HG03432 (cell line): ENCODE data around the gene ARHGAP45.
A peak's percentile ranks its signal among the peaks of the same experiment; 100 is the strongest.

ENCODE experiments used
- ATAC-seq: cut with Tn5 transposase; IDR thresholded peaks from one replicate; pipeline ENCODE4 v1.9.1; 2021; ENCODE audit warnings: mild to moderate bottlenecking, moderate library complexity; ENCODE audit not compliant: unreplicated experiment

ARHGAP45 gene

GRCh38 chr19:1068009-1069001 lies 1.3 kb downstream of the ARHGAP45 start:
- ATAC-seq = no peak

GRCh38 chr19:1069009-1069779 lies 2.2 kb downstream of the ARHGAP45 start:
- ATAC-seq = no peak

- no peak for ATAC-seq
Observed at GRCh38 chr19:1070576-1070930, 3.6 kb downstream of the ARHGAP45 start.

GRCh38 chr19:1070931-1071791 lies 4.2 kb downstream of the ARHGAP45 start:
- no peak for ATAC-seq

GRCh38 chr19:1072371-1073015 lies 5.5 kb downstream of the ARHGAP45 start:
- ATAC-seq = no peak

DNA sequence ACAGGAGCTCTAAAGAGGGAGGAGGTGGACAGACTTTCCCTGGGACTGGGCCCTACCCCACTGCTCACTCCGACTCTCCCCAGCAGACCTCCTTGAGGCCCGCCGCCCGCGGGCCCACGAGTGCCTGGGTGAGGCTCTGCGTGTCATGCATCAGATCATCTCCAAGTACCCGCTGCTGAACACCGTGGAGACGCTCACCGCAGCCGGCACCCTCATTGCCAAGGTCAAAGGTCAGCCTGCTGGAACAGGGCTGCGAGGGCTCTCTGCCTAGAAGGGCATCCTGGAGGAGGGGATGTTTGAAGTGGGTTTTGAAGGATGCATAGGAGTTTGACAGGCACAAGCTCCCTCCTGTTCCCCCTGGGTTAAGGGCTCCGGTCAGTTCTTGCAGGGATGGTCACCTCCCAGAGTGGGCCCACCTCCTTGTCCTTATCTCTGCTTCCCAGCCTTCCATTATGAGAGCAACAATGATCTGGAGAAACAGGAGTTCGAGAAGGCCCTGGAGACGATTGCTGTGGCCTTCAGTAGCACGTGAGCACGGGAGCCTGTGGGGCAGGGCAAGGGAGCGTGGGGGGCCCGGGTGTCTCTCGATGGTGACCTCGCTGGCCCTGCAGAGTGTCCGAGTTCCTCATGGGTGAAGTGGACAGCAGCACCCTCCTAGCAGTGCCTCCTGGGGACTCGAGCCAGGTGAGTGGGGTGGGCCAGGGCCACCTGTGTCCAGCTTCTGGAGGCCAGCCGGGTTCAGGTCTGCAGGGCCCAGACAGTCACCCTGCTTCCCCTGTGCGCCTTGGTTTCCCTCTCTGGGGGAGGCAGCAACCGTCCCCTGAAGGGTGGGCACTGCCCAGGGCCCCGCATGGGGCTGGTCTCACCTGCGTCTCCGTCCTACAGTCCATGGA lies 6.3 kb downstream of the ARHGAP45 start:
- ATAC-seq = no peak

DNA sequence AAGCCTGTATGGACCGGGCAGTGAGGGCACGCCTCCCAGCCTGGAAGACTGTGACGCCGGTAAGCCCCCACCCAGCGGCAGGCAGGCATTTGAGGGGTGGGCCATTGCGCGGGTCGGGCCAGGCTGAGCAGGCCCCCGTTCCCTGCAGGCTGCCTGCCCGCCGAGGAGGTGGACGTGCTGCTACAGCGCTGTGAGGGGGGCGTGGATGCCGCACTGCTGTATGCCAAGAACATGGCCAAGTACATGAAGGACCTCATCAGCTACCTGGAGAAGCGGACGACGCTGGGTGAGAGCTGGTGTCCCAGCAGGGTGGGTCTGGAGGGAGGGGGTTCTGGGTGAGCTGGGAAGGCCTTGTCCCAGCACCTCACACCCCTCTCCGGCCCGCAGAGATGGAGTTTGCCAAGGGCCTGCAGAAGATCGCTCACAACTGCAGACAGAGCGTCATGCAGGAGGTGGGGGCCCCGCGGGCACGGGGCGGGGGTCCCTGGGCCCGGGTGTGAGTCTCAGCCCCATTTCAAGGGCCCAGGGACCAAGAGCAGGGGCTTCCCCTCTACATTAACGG lies 7.1 kb downstream of the ARHGAP45 start:
- ATAC-seq = no peak

GRCh38 chr19:1074544-1075283 lies 7.7 kb downstream of the ARHGAP45 start:
- peak; percentile 54 for ATAC-seq

DNA sequence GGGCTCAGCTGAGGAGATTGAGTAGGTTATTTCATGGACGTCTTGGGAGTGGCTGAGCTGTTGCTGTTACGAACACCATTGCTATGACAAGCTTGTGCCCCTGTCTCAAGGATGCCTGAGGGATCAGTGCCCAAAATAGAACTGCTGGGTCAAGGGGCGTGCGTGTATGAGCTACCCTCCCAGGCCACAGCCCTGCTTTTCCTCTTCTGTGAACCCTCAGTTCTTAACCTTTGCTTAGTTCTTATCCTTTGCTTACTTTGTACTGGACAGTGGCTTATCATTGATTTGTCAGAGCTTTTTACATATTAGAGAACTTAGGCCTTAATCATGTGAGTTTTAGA lies 9.0 kb downstream of the ARHGAP45 start:
- ATAC-seq = no peak

- peak; percentile 59 for ATAC-seq
Observed at GRCh38 chr19:1076951-1077350, 10.0 kb downstream of the ARHGAP45 start.

GRCh38 chr19:1079566-1080111 lies 12.7 kb downstream of the ARHGAP45 start:
- ATAC-seq = no peak

DNA sequence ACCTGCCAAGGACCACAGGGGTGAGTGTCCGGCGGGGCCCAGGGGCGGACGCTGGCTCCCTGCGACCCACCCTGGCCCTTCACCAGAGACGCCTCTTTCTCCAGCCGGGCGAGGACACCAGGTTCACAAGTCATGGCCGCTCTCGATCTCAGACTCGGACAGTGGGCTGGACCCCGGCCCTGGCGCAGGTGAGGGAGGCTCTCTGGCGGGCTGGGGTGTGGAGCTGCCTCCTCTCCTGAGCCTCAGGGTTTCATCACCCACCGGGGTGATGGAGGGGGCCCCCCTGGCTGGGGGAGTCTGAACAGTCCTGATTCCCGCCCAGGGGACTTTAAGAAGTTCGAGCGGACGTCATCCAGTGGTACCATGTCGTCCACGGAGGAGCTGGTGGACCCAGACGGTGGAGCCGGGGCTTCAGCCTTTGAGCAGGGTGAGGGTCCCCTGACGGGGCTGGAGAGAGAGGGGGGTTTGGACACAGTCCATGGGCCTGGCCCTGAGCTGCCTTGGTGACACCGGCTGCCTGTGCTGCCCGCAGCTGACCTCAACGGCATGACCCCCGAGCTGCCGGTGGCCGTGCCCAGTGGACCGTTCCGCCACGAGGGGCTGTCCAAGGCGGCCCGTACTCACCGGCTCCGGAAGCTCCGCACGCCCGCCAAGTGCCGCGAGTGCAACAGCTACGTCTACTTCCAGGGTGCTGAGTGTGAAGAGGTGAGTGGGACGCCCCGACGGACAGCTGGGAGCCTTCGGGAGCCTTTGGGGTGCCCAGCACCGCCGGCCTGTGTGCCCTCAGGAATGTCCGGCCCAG lies 13.6 kb downstream of the ARHGAP45 start:
- ATAC-seq = no peak

GRCh38 chr19:1081301-1082164 lies 14.6 kb downstream of the ARHGAP45 start:
- no peak for ATAC-seq

- no peak for ATAC-seq
Observed at GRCh38 chr19:1082165-1082927, 15.4 kb downstream of the ARHGAP45 start.

- no peak for ATAC-seq
Observed at GRCh38 chr19:1082928-1083816, 16.2 kb downstream of the ARHGAP45 start.
